Osteocyte (in vitro differentiated cells): ENCODE measurements around the gene MICALL2. TPM values are rescaled to one million over a fixed set of nuclear protein-coding genes. Genes with fewer than 3 reads are reported as not detected.

Source experiments
- DNase-seq: peaks from one replicate; pipeline ENCODE4 v3.0.0; 2021; ENCODE audit warnings: mixed read lengths; ENCODE audit not compliant: unreplicated experiment; ENCODE audit errors: extremely low spot score
- H3K27ac Mint-ChIP-seq: one replicate; pipeline ENCODE4 v1.8.0; 2021; ENCODE audit warnings: mild to moderate bottlenecking, mixed read lengths; ENCODE audit not compliant: unreplicated experiment
- H3K27me3 Mint-ChIP-seq: one replicate; pipeline ENCODE4 v1.8.0; 2021; ENCODE audit warnings: mixed read lengths; ENCODE audit not compliant: unreplicated experiment
- H3K36me3 Mint-ChIP-seq: one replicate; pipeline ENCODE4 v1.8.0; 2021; ENCODE audit warnings: mixed read lengths; ENCODE audit not compliant: unreplicated experiment
- H3K4me1 Mint-ChIP-seq: one replicate; pipeline ENCODE4 v1.8.0; 2021; ENCODE audit warnings: mixed read lengths; ENCODE audit not compliant: unreplicated experiment
- H3K4me3 Mint-ChIP-seq: one replicate; pipeline ENCODE4 v1.8.0; 2021; ENCODE audit warnings: mild to moderate bottlenecking, moderate library complexity, mixed read lengths; ENCODE audit not compliant: unreplicated experiment
- H3K9me3 Mint-ChIP-seq: one replicate; pipeline ENCODE4 v1.8.0; 2021; ENCODE audit warnings: mixed read lengths; ENCODE audit not compliant: unreplicated experiment
- total RNA-seq: library from RNA; stranded (reverse); gene quantifications from 2 replicates; pipeline ENCODE4 v1.2.1, GENCODE V29; 2021
- TF ChIP-seq, protein P1 (sequence below): fragments of 200-600 bp; sonication (generic); IDR thresholded peaks from 2 replicates; pipeline ENCODE4 v1.5.0; 2021; ENCODE audit warnings: antibody characterized with exemption, mild to moderate bottlenecking, moderate library complexity

The MICALL2 gene
- total RNA-seq, 1 donor from 2014 or later, result 63.1 TPM

DNA sequence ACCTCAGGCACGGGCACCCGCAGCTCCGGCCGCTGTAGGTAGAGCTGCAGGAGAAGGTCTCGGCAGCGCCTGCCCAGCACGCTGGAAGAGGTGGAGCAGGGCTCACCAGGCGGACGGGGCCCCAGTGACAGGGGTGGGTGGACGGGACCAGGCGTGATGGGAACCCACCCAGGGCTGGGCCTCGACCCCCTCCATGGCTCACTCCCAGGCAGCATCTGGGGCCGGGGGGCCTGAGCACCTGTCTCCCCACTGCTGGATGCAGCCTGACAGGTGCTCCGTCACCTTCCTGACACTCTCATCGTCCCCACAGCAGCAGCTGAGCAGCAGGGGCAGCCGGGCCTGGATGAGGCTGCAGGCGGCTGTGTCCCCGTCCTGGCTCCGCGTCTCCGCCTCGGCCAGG, 16.7 kb upstream of the MICALL2 start:
- TF ChIP-seq, protein P1, sequence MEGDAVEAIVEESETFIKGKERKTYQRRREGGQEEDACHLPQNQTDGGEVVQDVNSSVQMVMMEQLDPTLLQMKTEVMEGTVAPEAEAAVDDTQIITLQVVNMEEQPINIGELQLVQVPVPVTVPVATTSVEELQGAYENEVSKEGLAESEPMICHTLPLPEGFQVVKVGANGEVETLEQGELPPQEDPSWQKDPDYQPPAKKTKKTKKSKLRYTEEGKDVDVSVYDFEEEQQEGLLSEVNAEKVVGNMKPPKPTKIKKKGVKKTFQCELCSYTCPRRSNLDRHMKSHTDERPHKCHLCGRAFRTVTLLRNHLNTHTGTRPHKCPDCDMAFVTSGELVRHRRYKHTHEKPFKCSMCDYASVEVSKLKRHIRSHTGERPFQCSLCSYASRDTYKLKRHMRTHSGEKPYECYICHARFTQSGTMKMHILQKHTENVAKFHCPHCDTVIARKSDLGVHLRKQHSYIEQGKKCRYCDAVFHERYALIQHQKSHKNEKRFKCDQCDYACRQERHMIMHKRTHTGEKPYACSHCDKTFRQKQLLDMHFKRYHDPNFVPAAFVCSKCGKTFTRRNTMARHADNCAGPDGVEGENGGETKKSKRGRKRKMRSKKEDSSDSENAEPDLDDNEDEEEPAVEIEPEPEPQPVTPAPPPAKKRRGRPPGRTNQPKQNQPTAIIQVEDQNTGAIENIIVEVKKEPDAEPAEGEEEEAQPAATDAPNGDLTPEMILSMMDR, result no peak
- peaks cover 5% of the 10 kb centered on the region for H3K36me3 Mint-ChIP-seq
- no peaks in the 10 kb centered on the region for H3K27me3 Mint-ChIP-seq
- DNase-seq, result no peak
- H3K4me3 Mint-ChIP-seq, result no peak overlapping the region
- no peaks in the 10 kb centered on the region for H3K4me1 Mint-ChIP-seq
- no peaks in the 10 kb centered on the region for H3K9me3 Mint-ChIP-seq
- no peak overlapping the region for H3K27ac Mint-ChIP-seq

DNA sequence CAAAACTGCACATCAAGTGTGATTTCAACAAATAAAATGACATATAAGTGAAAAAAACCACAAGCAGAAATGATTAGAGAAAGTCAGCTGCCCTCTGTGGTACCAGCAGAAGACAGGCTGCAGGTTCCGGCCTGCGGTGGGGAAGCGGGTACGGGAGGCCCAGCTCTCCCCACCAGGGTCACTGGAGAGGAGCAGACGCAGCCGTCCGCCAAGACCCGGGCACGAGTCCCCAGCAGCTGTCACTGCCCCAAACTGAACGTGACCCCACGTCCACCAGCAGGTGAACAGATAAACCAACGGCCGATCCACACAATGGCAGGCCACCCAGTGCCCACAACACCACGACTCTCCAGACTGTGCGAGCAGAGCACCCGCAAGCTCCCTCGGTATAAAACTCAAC, 16.1 kb upstream of the MICALL2 start:
- H3K4me1 Mint-ChIP-seq, result no peaks in the 10 kb centered on the region
- TF ChIP-seq, protein P1, result no peak
- peaks cover 5% of the 10 kb centered on the region for H3K36me3 Mint-ChIP-seq
- H3K4me3 Mint-ChIP-seq, result no peak overlapping the region
- no peaks in the 10 kb centered on the region for H3K9me3 Mint-ChIP-seq
- DNase-seq, result no peak
- H3K27me3 Mint-ChIP-seq, result no peaks in the 10 kb centered on the region
- H3K27ac Mint-ChIP-seq, result no peak overlapping the region

DNA sequence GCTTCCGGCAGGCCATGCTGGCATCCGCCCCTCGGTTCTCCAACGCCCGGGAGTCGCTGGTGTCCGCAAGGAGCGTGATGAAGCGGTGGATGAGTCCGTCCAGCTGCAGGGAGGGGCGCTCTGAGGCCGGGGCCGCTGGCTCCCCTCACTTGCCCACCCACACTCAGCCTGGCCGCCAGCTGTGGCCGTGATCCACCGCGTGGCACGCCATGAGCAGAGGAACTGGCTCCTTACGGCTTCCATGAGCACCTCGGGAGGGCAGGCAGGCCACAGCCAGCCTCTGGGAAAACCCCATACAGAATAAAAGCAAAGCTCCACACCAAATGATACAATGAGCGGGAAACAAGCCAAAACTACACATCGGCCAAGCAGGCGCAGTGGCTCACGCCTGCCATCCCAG, 15.5 kb upstream of the MICALL2 start:
- DNase-seq, result no peak

DNA sequence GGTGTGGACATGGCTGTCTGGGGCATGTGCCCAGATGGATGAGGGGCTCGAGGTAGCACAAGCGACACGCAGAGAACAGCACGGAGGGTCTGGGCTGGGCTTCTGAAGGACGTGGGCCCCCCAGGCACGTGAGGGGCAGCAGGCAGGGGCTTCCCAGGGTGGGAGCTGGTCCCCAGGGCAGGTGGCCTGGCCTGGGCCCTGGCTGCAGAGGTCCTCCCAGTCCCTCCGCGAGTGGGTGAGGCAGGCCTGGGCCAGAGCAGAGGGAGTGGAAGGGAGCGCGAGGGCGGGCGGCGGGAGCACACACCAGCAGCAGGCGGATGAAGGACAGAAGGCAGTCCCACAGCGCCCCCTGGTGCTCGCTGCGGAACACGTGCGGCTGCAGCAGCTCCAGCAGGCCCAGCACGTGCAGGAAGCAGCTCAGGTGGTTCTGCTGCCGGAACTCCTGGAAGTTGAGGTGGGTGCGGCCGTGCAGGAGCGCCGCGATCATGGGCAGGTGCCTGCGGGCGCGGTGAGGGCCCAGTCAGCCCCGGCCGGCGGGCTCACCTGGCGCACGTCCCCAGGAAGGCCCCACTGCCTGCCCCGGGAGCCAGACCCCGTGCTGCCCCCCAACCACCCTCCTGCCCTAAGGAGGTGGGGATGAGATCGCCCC, 14.7 kb upstream of the MICALL2 start:
- no peaks in the 10 kb centered on the region for H3K9me3 Mint-ChIP-seq
- peak; percentile 93 for DNase-seq
- H3K36me3 Mint-ChIP-seq, result peaks cover 3% of the 10 kb centered on the region
- no peaks in the 10 kb centered on the region for H3K4me1 Mint-ChIP-seq
- H3K27ac Mint-ChIP-seq, result no peak overlapping the region
- TF ChIP-seq, protein P1, result peak; percentile 92
- H3K4me3 Mint-ChIP-seq, result no peak overlapping the region
- no peaks in the 10 kb centered on the region for H3K27me3 Mint-ChIP-seq

More for the DNA sequence above, 15.5 kb upstream of the MICALL2 start:
- H3K36me3 Mint-ChIP-seq, result peaks cover 5% of the 10 kb centered on the region
- H3K27ac Mint-ChIP-seq, result no peak overlapping the region
- no peaks in the 10 kb centered on the region for H3K27me3 Mint-ChIP-seq
- no peak overlapping the region for H3K4me3 Mint-ChIP-seq
- no peaks in the 10 kb centered on the region for H3K9me3 Mint-ChIP-seq
- no peaks in the 10 kb centered on the region for H3K4me1 Mint-ChIP-seq
- TF ChIP-seq, protein P1, result no peak

DNA sequence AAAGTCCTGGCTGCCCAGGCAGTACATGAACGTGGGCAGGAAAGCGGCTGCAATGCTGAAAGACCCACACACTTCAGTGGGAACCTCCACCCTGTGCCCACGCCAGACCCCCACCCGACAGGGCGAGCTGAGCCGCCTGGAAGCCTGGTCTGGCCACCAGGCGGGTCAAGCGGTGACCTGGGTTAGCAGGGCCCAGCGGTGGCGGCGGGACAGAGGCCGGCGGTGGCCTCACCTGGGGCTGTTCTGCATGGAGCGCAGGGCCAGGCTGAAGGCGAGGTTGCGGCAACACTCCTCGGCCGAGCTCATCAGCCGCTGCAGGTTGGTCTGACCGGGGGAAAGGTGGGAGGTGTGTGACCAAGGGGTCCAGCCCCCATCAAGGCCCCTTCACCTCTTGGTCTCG, 11.6 kb upstream of the MICALL2 start:
- no peaks in the 10 kb centered on the region for H3K27me3 Mint-ChIP-seq
- DNase-seq, result no peak
- no peaks in the 10 kb centered on the region for H3K9me3 Mint-ChIP-seq
- H3K4me1 Mint-ChIP-seq, result peaks cover 14% of the 10 kb centered on the region
- H3K4me3 Mint-ChIP-seq, result no peak overlapping the region
- H3K27ac Mint-ChIP-seq, result no peak overlapping the region
- TF ChIP-seq, protein P1, result no peak
- peaks cover 1% of the 10 kb centered on the region for H3K36me3 Mint-ChIP-seq
